ENCODE measurements around the gene RPP30.
"Not testable (repeated sequence)": the region's sequence is repeated elsewhere in the genome, so short reads cannot be mapped to it uniquely, and the experiment has no call there.

RPP30 gene

DNA sequence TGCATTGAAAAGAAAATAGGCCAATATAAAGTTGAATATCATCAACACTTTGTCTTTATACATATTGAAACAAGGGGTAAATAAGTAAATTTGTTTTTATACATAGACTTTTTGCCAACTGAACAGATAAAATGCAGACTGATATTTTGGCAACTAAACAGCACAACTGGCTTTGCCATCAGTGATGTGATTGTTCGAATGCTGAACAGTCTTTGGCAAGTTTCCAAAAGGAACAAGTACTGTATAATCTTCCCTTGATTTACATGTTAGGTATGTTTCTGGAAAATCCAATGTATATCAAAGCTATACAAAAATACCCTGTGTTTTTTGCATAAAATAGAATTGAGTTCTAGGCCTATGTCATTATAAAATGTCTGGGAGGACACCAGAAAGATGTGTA lies 67.3 kb downstream of the RPP30 start:
- no peak for TF ChIP-seq CTCF (conservative IDR thresholded peaks at IDR 0.05; ENCODE audit: control insufficient read depth, insufficient read depth, low read depth, low read length)
- DNase-seq (ENCODE audit: low read depth) = no peak
- no peak overlapping the region for H3K4me3 ChIP-seq (ENCODE audit: control insufficient read depth, low read depth, low read length)

GRCh38 chr10:90939648-90940047 lies 67.9 kb downstream of the RPP30 start:
- TF ChIP-seq CTCF (conservative IDR thresholded peaks at IDR 0.05; ENCODE audit: control insufficient read depth, insufficient read depth, low read depth, low read length) = no peak
- no peak overlapping the region for H3K4me3 ChIP-seq (ENCODE audit: control insufficient read depth, low read depth, low read length)
- DNase-seq (ENCODE audit: low read depth) = no peak

- not testable (repeated sequence) for H3K4me3 ChIP-seq (ENCODE audit: control insufficient read depth, low read depth, low read length); DNase-seq (ENCODE audit: low read depth)
Observed at GRCh38 chr10:90942980-90943379, 71.2 kb downstream of the RPP30 start.

- DNase-seq (ENCODE audit: low read depth) = no peak
- TF ChIP-seq CTCF (conservative IDR thresholded peaks at IDR 0.05; ENCODE audit: control insufficient read depth, insufficient read depth, low read depth, low read length) = no peak
- H3K4me3 ChIP-seq (ENCODE audit: control insufficient read depth, low read depth, low read length) = no peak overlapping the region
Observed at GRCh38 chr10:90944749-90945148, 73.0 kb downstream of the RPP30 start.

- no peak for TF ChIP-seq CTCF (conservative IDR thresholded peaks at IDR 0.05; ENCODE audit: control insufficient read depth, insufficient read depth, low read depth, low read length)
- H3K4me3 ChIP-seq (ENCODE audit: control insufficient read depth, low read depth, low read length) = no peak overlapping the region
- DNase-seq (ENCODE audit: low read depth) = no peak
Observed at GRCh38 chr10:90945491-90946070, 73.8 kb downstream of the RPP30 start.

GRCh38 chr10:90947030-90947960 lies 75.5 kb downstream of the RPP30 start:
- no peak for TF ChIP-seq CTCF (conservative IDR thresholded peaks at IDR 0.05; ENCODE audit: control insufficient read depth, insufficient read depth, low read depth, low read length)
- DNase-seq (ENCODE audit: low read depth) = no peak
- no peak overlapping the region for H3K4me3 ChIP-seq (ENCODE audit: control insufficient read depth, low read depth, low read length)

Measured in fibroblast of mammary gland (primary cell).